ENCODE measurements around the gene NDFIP2.

Gene NDFIP2

DNA sequence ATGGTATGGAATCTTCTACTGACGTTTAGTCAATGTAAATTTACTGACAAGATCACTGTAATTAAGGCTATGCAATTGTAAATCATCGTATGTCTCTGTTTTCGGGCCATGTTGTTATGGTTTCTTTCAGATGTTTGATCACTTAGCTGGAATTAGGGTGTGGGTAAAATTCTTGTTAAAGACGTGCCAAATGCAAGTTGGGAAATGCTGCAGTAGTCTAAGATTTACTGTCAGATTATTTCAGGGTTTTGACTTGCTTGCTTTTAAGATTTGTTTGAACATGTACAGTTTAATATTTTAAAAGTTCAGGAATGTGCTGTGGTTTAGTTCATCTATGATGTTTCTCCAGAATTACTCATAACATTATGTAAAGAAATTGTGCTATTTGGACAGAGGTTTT, 10.8 kb downstream of the NDFIP2 start:
- Histone ChIP-seq H3K36me3 (no peaks in the 10 kb centered on the region), H3K9ac (no peak overlapping the region), H4K20me1 (no peaks in the 10 kb centered on the region), H3K27me3 (no peaks in the 10 kb centered on the region), H3K27ac (no peak overlapping the region), H3K4me1 (no peaks in the 10 kb centered on the region), H3K4me3 (no peak overlapping the region), H3K4me2 (no peak overlapping the region), H3K9me3 (no peaks in the 10 kb centered on the region)
- no peak for TF ChIP-seq Cebpa-rat (IDR thresholded peaks at IDR 0.05)

DNA sequence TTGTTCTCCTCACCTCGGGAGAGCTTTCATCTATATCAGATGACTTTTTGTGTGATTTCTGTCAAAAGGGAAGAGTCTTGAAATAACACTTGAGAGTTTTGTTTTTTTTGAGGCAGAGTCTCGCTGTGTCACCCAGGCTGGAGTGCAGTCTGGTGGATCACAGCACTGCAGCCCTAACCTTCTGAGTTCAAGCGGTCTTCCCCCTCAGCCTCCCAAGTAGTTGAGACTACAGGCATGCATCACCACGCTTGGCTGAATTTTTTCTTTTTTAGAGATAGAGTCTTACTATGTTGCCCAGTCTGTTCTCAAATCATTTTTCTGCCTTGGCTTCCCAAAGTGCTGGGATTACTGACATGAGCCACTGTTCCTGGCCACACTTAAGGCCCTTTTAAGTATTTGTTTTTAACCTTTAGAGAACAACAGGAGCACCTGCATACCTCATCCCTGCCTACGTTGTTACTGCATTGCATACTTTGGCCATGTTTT, 11.4 kb downstream of the NDFIP2 start:
- Histone ChIP-seq H3K4me1 (no peaks in the 10 kb centered on the region), H3K27me3 (no peaks in the 10 kb centered on the region), H3K9me3 (no peaks in the 10 kb centered on the region), H3K36me3 (no peaks in the 10 kb centered on the region), H3K4me3 (no peak overlapping the region), H3K9ac (no peak overlapping the region), H3K27ac (no peak overlapping the region), H3K4me2 (no peak overlapping the region), H4K20me1 (no peaks in the 10 kb centered on the region)
- no peak for TF ChIP-seq Cebpa-rat (IDR thresholded peaks at IDR 0.05)

DNA sequence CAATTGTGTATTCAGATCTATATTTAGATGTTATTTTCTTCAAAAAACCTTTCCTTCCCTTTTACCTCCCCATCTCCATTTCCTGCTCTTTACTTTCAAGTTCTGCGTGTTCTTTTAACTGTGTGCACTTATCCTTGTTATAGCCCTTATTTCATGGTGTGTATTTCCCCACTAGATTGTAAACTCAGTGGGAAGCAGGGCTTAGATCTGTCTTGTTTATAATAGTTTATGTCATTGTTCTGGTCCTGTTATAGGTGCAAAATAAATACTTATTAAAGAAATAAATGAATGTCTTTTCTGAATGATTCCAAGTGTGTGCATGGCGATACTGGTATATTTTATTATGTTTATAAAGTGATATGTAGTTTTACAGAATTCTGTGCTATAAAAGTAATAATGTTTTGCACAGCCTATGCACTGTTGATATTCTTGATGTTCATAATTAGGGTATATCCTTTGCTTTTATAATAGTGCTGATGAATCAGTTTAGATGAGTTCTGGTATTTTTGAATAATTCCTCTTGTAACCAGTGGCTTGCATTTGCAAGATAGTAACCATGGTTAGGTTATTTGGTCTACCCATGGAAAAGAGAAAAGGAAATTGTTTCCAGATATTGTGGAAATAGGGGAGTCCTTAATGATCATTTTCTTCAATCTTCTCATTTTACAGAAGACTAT, 12.1 kb downstream of the NDFIP2 start:
- no peak overlapping the region for H3K4me2 ChIP-seq
- no peaks in the 10 kb centered on the region for H3K9me3 ChIP-seq
- no peaks in the 10 kb centered on the region for H3K36me3 ChIP-seq
- H3K4me3 ChIP-seq, result no peak overlapping the region
- no peaks in the 10 kb centered on the region for H3K27me3 ChIP-seq
- H3K4me1 ChIP-seq, result no peaks in the 10 kb centered on the region
- H3K9ac ChIP-seq, result no peak overlapping the region
- no peak for TF ChIP-seq Cebpa-rat (IDR thresholded peaks at IDR 0.05)
- H4K20me1 ChIP-seq, result no peaks in the 10 kb centered on the region
- no peak overlapping the region for H3K27ac ChIP-seq

DNA sequence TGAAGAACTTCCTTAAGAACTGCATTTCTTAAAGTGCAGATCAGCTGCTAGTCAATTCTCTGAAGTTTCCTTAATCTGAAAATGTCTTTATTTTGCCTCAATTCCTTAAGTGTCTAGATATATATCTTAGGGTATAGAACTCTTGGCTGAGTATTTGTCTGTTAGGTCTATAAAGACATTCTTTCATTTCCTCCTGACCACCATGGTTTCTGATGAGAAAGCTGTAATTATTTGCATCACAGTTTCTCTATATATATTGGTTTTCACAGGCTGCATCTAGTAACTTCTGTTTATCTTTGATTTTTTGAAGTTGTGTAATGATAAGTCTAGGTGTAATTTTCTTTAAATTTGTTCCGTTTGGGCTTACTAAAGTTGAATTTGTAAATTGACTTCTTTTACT, 15.2 kb downstream of the NDFIP2 start:
- Histone ChIP-seq H3K4me1 (no peaks in the 10 kb centered on the region), H3K9ac (no peak overlapping the region), H3K27ac (no peak overlapping the region), H3K4me3 (no peak overlapping the region), H3K27me3 (no peaks in the 10 kb centered on the region), H3K36me3 (no peaks in the 10 kb centered on the region), H3K4me2 (no peak overlapping the region), H3K9me3 (no peaks in the 10 kb centered on the region), H4K20me1 (no peaks in the 10 kb centered on the region)
- TF ChIP-seq Cebpa-rat (IDR thresholded peaks at IDR 0.05), result no peak

DNA sequence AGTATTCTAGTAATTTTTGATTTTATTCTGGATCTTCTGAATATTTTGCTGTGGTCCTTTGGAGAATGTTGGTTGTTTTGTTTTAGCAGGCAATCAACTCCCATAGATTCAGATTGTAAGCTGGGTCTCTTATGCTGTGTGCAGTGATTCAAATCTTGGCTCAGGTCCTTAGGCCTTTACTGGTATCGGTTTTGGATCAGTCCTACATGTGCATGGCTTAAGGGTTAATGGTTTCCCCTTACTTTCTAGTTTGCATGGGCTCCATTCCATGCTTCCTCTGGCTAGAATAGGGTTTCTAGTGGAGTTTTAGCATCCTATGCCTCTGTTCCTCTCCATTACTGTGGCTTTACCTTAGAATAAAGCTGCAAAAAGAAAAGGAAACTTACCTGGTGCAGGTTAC, 16.1 kb downstream of the NDFIP2 start:
- Histone ChIP-seq H4K20me1 (no peaks in the 10 kb centered on the region), H3K27ac (no peak overlapping the region), H3K36me3 (no peaks in the 10 kb centered on the region), H3K4me2 (no peak overlapping the region), H3K9me3 (no peaks in the 10 kb centered on the region), H3K9ac (no peak overlapping the region), H3K4me3 (no peak overlapping the region), H3K27me3 (no peaks in the 10 kb centered on the region), H3K4me1 (no peaks in the 10 kb centered on the region)
- no peak for TF ChIP-seq Cebpa-rat (IDR thresholded peaks at IDR 0.05)

DNA sequence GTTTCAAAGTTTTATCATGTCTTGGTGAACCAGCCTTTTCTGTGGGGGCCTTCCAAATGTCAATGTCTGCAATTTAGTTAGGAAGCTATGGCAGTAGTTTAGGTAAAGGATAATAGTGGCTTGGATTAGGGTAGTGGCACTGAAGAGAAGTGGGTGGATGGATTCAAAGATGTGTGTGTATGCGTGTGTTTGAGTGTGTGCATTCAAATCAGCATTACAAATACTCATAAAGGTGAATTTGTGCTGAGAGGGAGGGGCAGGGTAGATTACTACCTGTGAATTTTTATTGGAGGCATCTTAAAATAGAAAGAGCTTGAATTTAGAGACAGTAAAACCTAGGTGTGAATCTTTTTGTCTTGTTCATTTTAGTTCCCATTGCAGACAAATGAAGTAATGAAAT, 16.9 kb downstream of the NDFIP2 start:
- H3K9ac ChIP-seq, result no peak overlapping the region
- peaks cover 3% of the 10 kb centered on the region; the same call in 1 of the 2 replicates for H3K4me1 ChIP-seq
- H3K27ac ChIP-seq, result no peak overlapping the region
- H4K20me1 ChIP-seq, result no peaks in the 10 kb centered on the region
- TF ChIP-seq Cebpa-rat (IDR thresholded peaks at IDR 0.05), result no peak
- H3K27me3 ChIP-seq, result no peaks in the 10 kb centered on the region
- no peak overlapping the region for H3K4me3 ChIP-seq
- no peaks in the 10 kb centered on the region for H3K9me3 ChIP-seq
- no peak overlapping the region for H3K4me2 ChIP-seq
- H3K36me3 ChIP-seq, result no peaks in the 10 kb centered on the region

DNA sequence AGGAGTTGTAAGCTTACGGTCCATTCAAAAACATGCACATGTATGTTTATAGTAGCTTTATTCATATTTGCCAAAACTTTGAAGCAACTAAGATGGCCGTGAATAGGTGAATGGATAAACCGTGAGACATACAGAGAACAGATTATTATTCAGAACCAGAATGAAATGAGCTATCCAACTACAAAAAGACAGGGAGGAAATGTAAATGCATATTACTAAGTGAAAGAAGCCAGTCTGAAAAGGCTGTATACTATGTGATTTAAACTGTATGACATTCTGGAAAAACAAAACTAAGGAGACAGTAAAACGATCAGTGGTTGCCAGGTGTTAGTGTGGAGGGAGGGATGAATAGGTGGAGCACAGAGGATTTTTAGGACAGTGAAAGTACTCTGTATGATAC, 19.9 kb downstream of the NDFIP2 start:
- Histone ChIP-seq H4K20me1 (no peaks in the 10 kb centered on the region), H3K27me3 (no peaks in the 10 kb centered on the region), H3K4me2 (no peak overlapping the region), H3K9me3 (no peaks in the 10 kb centered on the region), H3K9ac (no peak overlapping the region), H3K4me3 (no peak overlapping the region), H3K4me1 (peaks cover 6% of the 10 kb centered on the region; the same call in 1 of the 2 replicates), H3K27ac (no peak overlapping the region), H3K36me3 (no peaks in the 10 kb centered on the region)
- no peak for TF ChIP-seq Cebpa-rat (IDR thresholded peaks at IDR 0.05)

DNA sequence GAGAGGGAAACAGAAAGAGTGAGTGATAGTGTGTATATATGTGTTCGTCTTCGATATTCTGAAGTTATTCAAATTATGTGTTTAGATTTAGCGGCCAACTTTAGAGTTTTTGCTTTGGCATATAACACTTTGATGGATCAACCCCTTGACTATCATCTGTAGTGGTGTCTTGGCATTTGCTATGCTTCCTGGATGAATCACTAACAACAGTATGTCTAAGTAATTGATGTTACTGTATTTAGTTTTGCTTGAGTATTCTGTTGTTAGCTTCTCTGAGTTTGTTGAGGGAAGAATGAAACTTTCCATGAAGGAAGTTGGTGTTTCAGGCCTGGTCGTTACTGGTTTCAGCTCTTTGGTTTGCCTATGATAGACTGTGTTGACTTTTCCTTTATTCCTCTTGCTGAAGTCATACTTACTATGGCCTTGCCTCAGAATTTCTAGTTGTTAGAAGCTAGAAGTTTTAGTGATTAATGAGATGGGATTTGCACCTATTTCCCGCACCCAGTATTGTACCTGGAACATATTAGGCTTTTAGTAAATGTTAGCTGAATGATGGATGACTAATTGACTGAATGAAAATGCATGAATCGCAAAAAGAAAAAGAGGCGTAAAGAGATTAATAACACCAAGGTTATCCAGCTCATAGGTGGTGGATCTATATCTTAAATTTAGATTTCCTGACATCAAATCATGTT, 20.7 kb downstream of the NDFIP2 start:
- no peaks in the 10 kb centered on the region for H3K9me3 ChIP-seq
- no peak overlapping the region for H3K9ac ChIP-seq
- no peak for TF ChIP-seq Cebpa-rat (IDR thresholded peaks at IDR 0.05)
- H3K4me3 ChIP-seq, result no peak overlapping the region
- H3K4me2 ChIP-seq, result no peak overlapping the region
- no peaks in the 10 kb centered on the region for H3K27me3 ChIP-seq
- H4K20me1 ChIP-seq, result no peaks in the 10 kb centered on the region
- no peak overlapping the region for H3K27ac ChIP-seq
- H3K36me3 ChIP-seq, result no peaks in the 10 kb centered on the region
- peaks cover 6% of the 10 kb centered on the region; the same call in 1 of the 2 replicates for H3K4me1 ChIP-seq

DNA sequence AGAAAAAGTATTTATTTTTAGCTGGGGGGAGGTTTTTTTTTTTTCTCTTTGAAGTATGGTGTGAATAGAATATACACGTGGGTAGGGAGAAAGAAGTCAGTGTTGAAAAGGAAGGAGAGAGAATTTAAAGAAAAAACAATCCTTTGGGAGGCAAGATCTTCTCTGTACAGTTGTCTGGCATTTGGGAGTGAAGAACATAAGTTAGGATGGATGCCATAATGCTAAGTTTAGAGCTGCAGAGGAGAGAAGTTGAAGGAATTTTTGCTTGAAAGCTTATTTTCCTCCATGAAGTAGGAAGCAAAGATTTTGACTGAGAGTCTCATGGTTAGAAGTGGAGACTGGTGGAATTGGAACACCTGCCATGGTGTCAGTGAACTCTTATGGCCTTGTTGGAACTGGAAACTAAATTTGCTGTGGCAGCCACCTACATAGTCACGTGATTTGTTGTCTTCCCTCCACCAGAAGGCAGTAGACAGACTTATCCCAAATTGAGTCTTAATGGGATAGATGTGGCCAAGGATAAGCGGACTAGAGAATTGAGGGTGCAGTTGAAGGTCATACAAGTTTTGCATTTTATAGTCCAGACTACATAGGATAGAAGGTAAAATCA, 22.0 kb downstream of the NDFIP2 start:
- Histone ChIP-seq H3K36me3 (no peaks in the 10 kb centered on the region), H3K9ac (no peak overlapping the region), H3K9me3 (no peaks in the 10 kb centered on the region), H3K4me3 (no peak overlapping the region), H4K20me1 (no peaks in the 10 kb centered on the region), H3K4me2 (no peak overlapping the region), H3K27me3 (no peaks in the 10 kb centered on the region), H3K27ac (no peak overlapping the region), H3K4me1 (peaks cover 6% of the 10 kb centered on the region; the same call in 1 of the 2 replicates)
- no peak for TF ChIP-seq Cebpa-rat (IDR thresholded peaks at IDR 0.05)

DNA sequence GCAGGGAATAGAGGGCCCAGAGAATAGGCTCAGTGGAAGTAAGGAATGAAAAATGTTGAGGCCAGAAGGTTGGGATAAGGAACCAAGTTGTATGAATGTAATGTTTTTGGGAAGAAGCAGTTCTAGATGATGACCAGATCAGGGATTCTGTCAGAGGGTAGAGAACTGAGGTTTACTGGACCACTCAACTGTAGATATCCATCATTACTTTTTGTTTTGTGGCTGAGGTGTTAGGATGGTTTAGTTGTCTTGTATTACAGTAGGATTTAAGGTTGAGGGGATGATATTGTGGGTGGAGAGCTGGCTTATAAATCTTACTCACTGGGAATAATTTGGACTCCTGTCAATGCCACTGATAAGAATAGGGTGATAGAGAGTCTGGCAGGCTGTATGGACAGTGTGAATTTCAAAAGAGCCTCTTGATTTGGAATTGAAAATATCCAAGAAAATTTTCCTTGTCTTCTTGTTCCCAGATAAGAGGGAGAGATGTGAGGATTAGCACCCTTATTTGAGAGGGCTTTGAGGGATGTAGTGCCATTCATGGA, 22.6 kb downstream of the NDFIP2 start:
- no peaks in the 10 kb centered on the region for H3K27me3 ChIP-seq
- H3K36me3 ChIP-seq, result no peaks in the 10 kb centered on the region
- H3K4me1 ChIP-seq, result peaks cover 6% of the 10 kb centered on the region; the same call in 1 of the 2 replicates
- H3K4me3 ChIP-seq, result no peak overlapping the region
- no peak for TF ChIP-seq Cebpa-rat (IDR thresholded peaks at IDR 0.05)
- H3K9ac ChIP-seq, result no peak overlapping the region
- H3K27ac ChIP-seq, result no peak overlapping the region
- H4K20me1 ChIP-seq, result no peaks in the 10 kb centered on the region
- no peak overlapping the region for H3K4me2 ChIP-seq
- H3K9me3 ChIP-seq, result no peaks in the 10 kb centered on the region
